Smooth muscle cell (in vitro differentiated cells): ENCODE results near the gene AIRE. TPM values are rescaled to one million over a fixed set of nuclear protein-coding genes. Genes with fewer than 3 reads are reported as not detected.
A peak's percentile ranks its signal among the peaks of the same experiment; 100 is the strongest.
"Not testable (repeated sequence)": the region's sequence is repeated elsewhere in the genome, so short reads cannot be mapped to it uniquely, and the experiment has no call there.

ENCODE experiments used
- DNase-seq: peaks from one replicate; lab custom pipeline; 2025; ENCODE audit not compliant: unreplicated experiment; lab: John Stamatoyannopoulos, UW
- H2AFZ ChIP-seq: fragments of 200-600 bp; sonication (generic); 2 replicates; pipeline ENCODE4 v1.6.0; 2016; ENCODE audit warnings: antibody characterized with exemption, low read depth, mild to moderate bottlenecking
- H3F3A ChIP-seq: fragments of 200-600 bp; sonication (generic); 2 replicates; pipeline ENCODE4 v1.6.0; 2017; ENCODE audit warnings: antibody characterized with exemption, low read depth
- H3K27ac ChIP-seq: fragments of 200-600 bp; sonication (generic); 2 replicates; pipeline ENCODE4 v1.5.1; 2016; ENCODE audit warnings: low read depth, mild to moderate bottlenecking
- H3K27me3 ChIP-seq: fragments of 200-600 bp; sonication (generic); 2 replicates; pipeline ENCODE4 v1.6.1; 2016; ENCODE audit warnings: low read depth, mild to moderate bottlenecking
- H3K36me3 ChIP-seq: fragments of 200-600 bp; sonication (generic); 2 replicates; pipeline ENCODE4 v1.5.1; 2016; ENCODE audit warnings: low read depth
- H3K4me1 ChIP-seq: fragments of 200-600 bp; sonication (generic); 2 replicates; pipeline ENCODE4 v1.5.1; 2016; ENCODE audit warnings: low read depth
- H3K4me2 ChIP-seq: fragments of 200-600 bp; sonication (generic); 2 replicates; pipeline ENCODE4 v1.6.0; 2016; ENCODE audit warnings: mild to moderate bottlenecking
- H3K4me3 ChIP-seq: fragments of 200-600 bp; sonication (generic); 2 replicates; pipeline ENCODE4 v1.5.1; 2016; ENCODE audit warnings: mild to moderate bottlenecking
- H3K79me2 ChIP-seq: fragments of 200-600 bp; sonication (generic); 2 replicates; pipeline ENCODE4 v1.6.0; 2016; ENCODE audit warnings: low read depth, mild to moderate bottlenecking
- H3K9ac ChIP-seq: fragments of 200-600 bp; sonication (generic); 2 replicates; pipeline ENCODE4 v1.6.0; 2016; ENCODE audit warnings: low read depth
- H3K9me3 ChIP-seq: fragments of 200-600 bp; sonication (generic); replicated peaks from 2 replicates; pipeline ENCODE4 v1.5.1; 2016; ENCODE audit warnings: low read depth
- H4K20me1 ChIP-seq: fragments of 200-600 bp; sonication (generic); 2 replicates; pipeline ENCODE4 v1.6.0; 2016; ENCODE audit warnings: low read depth
- CTCF ChIP-seq: fragments of 200-600 bp; sonication (generic); IDR thresholded peaks from 2 replicates; pipeline ENCODE4 v1.5.1; 2017; ENCODE audit warnings: borderline replicate concordance, mild to moderate bottlenecking, antibody characterized with exemption; ENCODE audit not compliant: insufficient read depth, poor library complexity, severe bottlenecking
- WGBS: methylation state at CpG from one replicate; pipeline ENCODE4 v1.1.7; 2016; ENCODE audit warnings: low lambda C conversion rate; 5-methylcytosine and 5-hydroxymethylcytosine counted together
- polyA plus RNA-seq: library from polyadenylated mRNA; unstranded; fragments of >200 nt; fragmentation: Nextera tagmentation; extraction: Ambion mirVana; gene quantifications from 2 replicates; pipeline ENCODE4 v1.2.1, GENCODE V29; 2016
- total RNA-seq: library from RNA; depleted of rRNA; stranded (reverse); fragments of >200 nt; gene quantifications from 2 replicates; pipeline ENCODE4 v1.2.3, GENCODE V29; 2014

AIRE gene
- total and polyA plus RNA-seq, 2 experiments from 2014 or later, result 0.27 to 1.1 TPM

- no peak for DNase-seq
- H3K36me3 ChIP-seq, result no peaks in the 10 kb centered on the region
- H3K79me2 ChIP-seq, result no peaks in the 10 kb centered on the region
- H4K20me1 ChIP-seq, result no peaks in the 10 kb centered on the region
- peaks cover 13% of the 10 kb centered on the region for H3F3A ChIP-seq
- no peaks in the 10 kb centered on the region for H3K4me1 ChIP-seq
- no peak overlapping the region for H2AFZ ChIP-seq
- no peak for TF ChIP-seq CTCF
- whole genome bisulfite sequencing, result 98% methylated on average over 3 of the region's 3 CpGs
- H3K27ac ChIP-seq, result no peak overlapping the region
- no peak overlapping the region for H3K4me2 ChIP-seq
- no peaks in the 10 kb centered on the region for H3K27me3 ChIP-seq
- H3K4me3 ChIP-seq, result no peak overlapping the region
- H3K9ac ChIP-seq, result no peak overlapping the region
- H3K9me3 ChIP-seq, result no peaks in the 10 kb centered on the region
Measured at GRCh38 chr21:44337449-44337848, 51.8 kb downstream of the AIRE start.

- peak overlapping the region; percentile 35 for H3K27ac ChIP-seq
- peak overlapping the region; percentile 53 for H3K4me3 ChIP-seq
- H3K79me2 ChIP-seq, result no peaks in the 10 kb centered on the region
- H3K4me1 ChIP-seq, result no peaks in the 10 kb centered on the region
- peak overlapping the region; percentile 88 for H3K4me2 ChIP-seq
- no peaks in the 10 kb centered on the region for H3K9me3 ChIP-seq
- H2AFZ ChIP-seq, result no peak overlapping the region
- peak overlapping the region; percentile 5 for H3K9ac ChIP-seq
- H4K20me1 ChIP-seq, result no peaks in the 10 kb centered on the region
- H3F3A ChIP-seq, result peaks cover 13% of the 10 kb centered on the region
- TF ChIP-seq CTCF, result no peak
- H3K36me3 ChIP-seq, result no peaks in the 10 kb centered on the region
- no peaks in the 10 kb centered on the region for H3K27me3 ChIP-seq
- DNase-seq, result peak; percentile 33
- 29% methylated on average over 18 of the region's 47 CpGs for WGBS
Measured at GRCh38 chr21:44337941-44338895, 52.5 kb downstream of the AIRE start.

GRCh38 chr21:44338971-44339910, 53.6 kb downstream of the AIRE start, which contains the start of gene CFAP410:
TSS of gene CFAP410 (minus strand) at chr21:44339390. CDS start at chr21:44339194, 196 bp downstream.
- TF ChIP-seq CTCF, result no peak
- Histone ChIP-seq H3F3A (peaks cover 13% of the 10 kb centered on the region), H3K4me2 (peak within 1 kb of the TSS; percentile 95), H4K20me1 (no peaks in the 10 kb centered on the region), H3K27ac (peak within 1 kb of the TSS; percentile 100), H3K4me1 (no peaks in the 10 kb centered on the region), H2AFZ (peak within 1 kb of the TSS; percentile 86), H3K36me3 (no peaks in the 10 kb centered on the region), H3K9me3 (no peaks in the 10 kb centered on the region), H3K27me3 (no peaks in the 10 kb centered on the region), H3K4me3 (peak within 1 kb of the TSS; percentile 92), H3K9ac (peak within 1 kb of the TSS; percentile 100), H3K79me2 (no peaks in the 10 kb centered on the region)
- peak; percentile 87 for DNase-seq
- 5% methylated on average over 59 of the region's 90 CpGs for WGBS

GRCh38 chr21:44341726-44342458, 56.2 kb downstream of the AIRE start:
- DNase-seq, H3K4me2 ChIP-seq, H3K27me3 ChIP-seq, H3K4me3 ChIP-seq, H3K36me3 ChIP-seq, H3K4me1 ChIP-seq, H3K27ac ChIP-seq, H3K79me2 ChIP-seq, H3K9ac ChIP-seq, H3K9me3 ChIP-seq, H2AFZ ChIP-seq, H4K20me1 ChIP-seq: not testable (repeated sequence)
- WGBS, result 74% methylated on average over 12 of the region's 12 CpGs
- peaks cover 13% of the 10 kb centered on the region for H3F3A ChIP-seq

GRCh38 chr21:44342981-44343380, 57.3 kb downstream of the AIRE start:
- H3K4me2 ChIP-seq, H3K27ac ChIP-seq, H3K4me1 ChIP-seq, H3K36me3 ChIP-seq, H3K79me2 ChIP-seq, H2AFZ ChIP-seq, H3K9ac ChIP-seq, H3K9me3 ChIP-seq, H4K20me1 ChIP-seq, H3K27me3 ChIP-seq, H3K4me3 ChIP-seq, DNase-seq: not testable (repeated sequence)
- peaks cover 11% of the 10 kb centered on the region for H3F3A ChIP-seq
- 95% methylated on average over 8 of the region's 8 CpGs for WGBS
